BJ (cell line): ENCODE results near the gene TLR6. TPM values are rescaled to one million over a fixed set of nuclear protein-coding genes. Genes with fewer than 3 reads are reported as not detected.

Experiments used
- CTCF ChIA-PET: fragments of 350-600 bp; formaldehyde crosslinking; extraction: SDS; loops from one replicate; lab custom pipeline; 2021; ENCODE audit warnings: antibody characterized with exemption, inconsistent platforms; lab: Yijun Ruan, JAX
- POLR2A ChIA-PET: fragments of 300-600 bp; sonication (Branson Sonifier 250); formaldehyde crosslinking; extraction: SDS; loops from one replicate; lab custom pipeline; 2021; ENCODE audit warnings: antibody characterized with exemption; lab: Charles Lee
- DNase-seq: peaks from one replicate; pipeline ENCODE4 v3.0.0-alpha.2; 2011; ENCODE audit warnings: low read depth
- H3K27me3 ChIP-seq: 2 replicates; pipeline ENCODE4 v1.6.0; 2011; ENCODE audit warnings: low read length; ENCODE audit not compliant: control insufficient read depth, insufficient read depth
- H3K36me3 ChIP-seq: 2 replicates; pipeline ENCODE4 v1.5.1; 2011; ENCODE audit warnings: low read length; ENCODE audit not compliant: control insufficient read depth, insufficient read depth
- H3K4me3 ChIP-seq: 2 replicates; pipeline ENCODE4 v1.5.1; 2011; ENCODE audit warnings: low read depth, mild to moderate bottlenecking, control low read depth, low read length
- CTCF ChIP-seq: IDR thresholded peaks from 2 replicates; pipeline ENCODE4 v1.5.1; 2011; ENCODE audit warnings: low read depth, mild to moderate bottlenecking, control low read depth, inconsistent platforms, low read length, moderate library complexity; ENCODE audit not compliant: insufficient read depth
- polyA plus RNA-seq: library from polyadenylated mRNA; depleted of rRNA; stranded (reverse); fragments of >200 nt; gene quantifications from 2 replicates; pipeline ENCODE4 v1.2.3, GENCODE V29; 2011

Gene TLR6
- polyA plus RNA-seq, 1 experiment = 0.27 TPM

- H3K4me3 ChIP-seq = no peak overlapping the region
- POLR2A ChIA-PET = interaction anchor here (0.6 kb wide), 1 partner anchor 244 kb away, joined by 8 read pairs; no protein-coding TSS in a partner anchor
- TF ChIP-seq CTCF = no peak
- CTCF ChIA-PET = interaction anchor here (0.7 to 1.5 kb wide), 2 partner anchors 10 to 213 kb away, joined by 3 to 5 read pairs; no protein-coding TSS in a partner anchor
- no peak for DNase-seq
- H3K27me3 ChIP-seq = no peaks in the 10 kb centered on the region
- peaks cover 13% of the 10 kb centered on the region for H3K36me3 ChIP-seq
These were observed 34.7 kb upstream of the TLR6 start for GRCh38 chr4:38891051-38891983.

- H3K4me3 ChIP-seq = no peak overlapping the region
- peaks cover 10% of the 10 kb centered on the region for H3K36me3 ChIP-seq
- CTCF ChIA-PET = interaction anchor here (1.1 to 1.7 kb wide), 5 partner anchors 11 to 246 kb away, joined by 3 to 7 read pairs (median 5); no protein-coding TSS in a partner anchor
- TF ChIP-seq CTCF = no peak
- H3K27me3 ChIP-seq = no peaks in the 10 kb centered on the region
- DNase-seq = peak; percentile 33
- POLR2A ChIA-PET = no interaction called here
These were observed 32.5 kb upstream of the TLR6 start for GRCh38 chr4:38889143-38889542.

- no peak for TF ChIP-seq CTCF
- DNase-seq = no peak
- H3K4me3 ChIP-seq = no peak overlapping the region
- H3K27me3 ChIP-seq = no peaks in the 10 kb centered on the region
- POLR2A ChIA-PET = no interaction called here
- CTCF ChIA-PET = interaction anchor here (1.1 to 1.4 kb wide), 2 partner anchors 10 to 28 kb away, joined by 4 read pairs; partner anchors contain the start of gene TLR6
- H3K36me3 ChIP-seq = peaks cover 14% of the 10 kb centered on the region
These were observed 27.6 kb upstream of the TLR6 start for GRCh38 chr4:38884254-38884653.

- H3K4me3 ChIP-seq = no peak overlapping the region
- H3K27me3 ChIP-seq = no peaks in the 10 kb centered on the region
- no peak for DNase-seq
- CTCF ChIA-PET = no interaction called here
- POLR2A ChIA-PET = no interaction called here
- H3K36me3 ChIP-seq = peaks cover 20% of the 10 kb centered on the region
- TF ChIP-seq CTCF = no peak
These were observed 20.0 kb upstream of the TLR6 start for GRCh38 chr4:38876636-38877035.

GRCh38 chr4:38873290-38873944, 16.8 kb upstream of the TLR6 start:
- Histone ChIP-seq H3K36me3 (peaks cover 10% of the 10 kb centered on the region), H3K4me3 (no peak overlapping the region), H3K27me3 (no peaks in the 10 kb centered on the region)
- TF ChIP-seq CTCF = no peak
- CTCF ChIA-PET = interaction anchor here (1.3 to 1.7 kb wide), 3 partner anchors 11 to 15 kb away, joined by 4 to 5 read pairs (median 5); no protein-coding TSS in a partner anchor
- no peak for DNase-seq
- POLR2A ChIA-PET = no interaction called here
